ENCODE results near the gene NR4A2. TPM values are rescaled to one million over a fixed set of nuclear protein-coding genes. Genes with fewer than 3 reads are reported as not detected.

The NR4A2 gene
- total RNA-seq, 1 donor from 2014 or later: 24.0 TPM

GRCh38 chr2:156346731-156347130 is 14.2 kb upstream of the NR4A2 start:
- Mint-ChIP-seq H3K27ac (no peak overlapping the region), H3K36me3 (ENCODE audit: low read depth) (no peaks in the 10 kb centered on the region), H3K4me3 (ENCODE audit: low read depth) (no peak overlapping the region), H3K27me3 (ENCODE audit: low read depth) (no peaks in the 10 kb centered on the region), H3K9me3 (no peaks in the 10 kb centered on the region), H3K4me1 (ENCODE audit: low read depth) (peaks cover 24% of the 10 kb centered on the region)
- intact Hi-C loops (cut with micrococcal nuclease): no loop called here
- no peak for DNase-seq (ENCODE audit: low spot score)

DNA sequence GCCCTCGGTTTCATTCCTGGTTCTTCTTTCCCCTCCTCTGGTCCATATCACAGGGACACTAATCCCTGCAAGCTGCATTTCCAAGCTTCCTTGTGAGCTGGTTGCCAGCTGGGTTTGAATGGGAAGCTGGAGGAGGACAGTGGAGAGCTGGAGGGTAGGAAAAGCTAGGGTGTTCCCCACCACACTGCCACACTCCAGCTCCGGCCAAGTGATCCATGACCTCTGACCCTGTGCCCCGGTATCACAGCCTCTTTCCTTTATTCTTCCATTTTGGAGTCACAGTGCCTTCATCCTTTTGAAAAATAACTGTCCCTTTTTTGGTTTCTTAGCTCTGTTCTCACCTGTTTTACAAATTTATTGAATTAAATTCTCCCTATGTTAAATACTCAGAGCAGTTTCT is 13.1 kb upstream of the NR4A2 start:
- intact Hi-C loops (cut with micrococcal nuclease): no loop called here
- Mint-ChIP-seq H3K9me3 (no peaks in the 10 kb centered on the region), H3K27me3 (ENCODE audit: low read depth) (no peaks in the 10 kb centered on the region)

GRCh38 chr2:156343940-156344301 is 11.4 kb upstream of the NR4A2 start:
- peak overlapping the region; percentile 82 for H3K4me3 Mint-ChIP-seq (ENCODE audit: low read depth)
- H3K9me3 Mint-ChIP-seq: no peaks in the 10 kb centered on the region
- H3K4me1 Mint-ChIP-seq (ENCODE audit: low read depth): peaks cover 43% of the 10 kb centered on the region
- peak overlapping the region; percentile 96 for H3K27ac Mint-ChIP-seq
- intact Hi-C loops (cut with micrococcal nuclease): loop anchor here (1.0 to 5.0 kb wide), 4 partner anchors 36 to 1123 kb away; partner anchors contain the start of genes CYTIP and GPD2
- peaks cover 5% of the 10 kb centered on the region for H3K36me3 Mint-ChIP-seq (ENCODE audit: low read depth)
- no peaks in the 10 kb centered on the region for H3K27me3 Mint-ChIP-seq (ENCODE audit: low read depth)
- no peak for DNase-seq (ENCODE audit: low spot score)

More for the DNA sequence above, 13.1 kb upstream of the NR4A2 start:
- H3K4me1 Mint-ChIP-seq (ENCODE audit: low read depth): peaks cover 30% of the 10 kb centered on the region
- no peak overlapping the region for H3K27ac Mint-ChIP-seq
- DNase-seq (ENCODE audit: low spot score): no peak
- no peak overlapping the region for H3K4me3 Mint-ChIP-seq (ENCODE audit: low read depth)
- H3K36me3 Mint-ChIP-seq (ENCODE audit: low read depth): no peaks in the 10 kb centered on the region

- Mint-ChIP-seq H3K27me3 (ENCODE audit: low read depth) (no peaks in the 10 kb centered on the region), H3K36me3 (ENCODE audit: low read depth) (peaks cover 11% of the 10 kb centered on the region), H3K4me3 (ENCODE audit: low read depth) (peak overlapping the region; percentile 82), H3K4me1 (ENCODE audit: low read depth) (peaks cover 48% of the 10 kb centered on the region), H3K27ac (peak overlapping the region; percentile 96), H3K9me3 (no peaks in the 10 kb centered on the region)
- intact Hi-C loops (cut with micrococcal nuclease): loop anchor here (1.0 to 5.0 kb wide), 3 partner anchors 93 to 1124 kb away; partner anchors contain the start of genes CYTIP and GPD2
- DNase-seq (ENCODE audit: low spot score): no peak
Measured at GRCh38 chr2:156343096-156343939, 10.8 kb upstream of the NR4A2 start.

GRCh38 chr2:156342254-156343095 is 10.0 kb upstream of the NR4A2 start:
- H3K4me3 Mint-ChIP-seq (ENCODE audit: low read depth): peak overlapping the region; percentile 87
- H3K36me3 Mint-ChIP-seq (ENCODE audit: low read depth): peaks cover 11% of the 10 kb centered on the region
- no peaks in the 10 kb centered on the region for H3K27me3 Mint-ChIP-seq (ENCODE audit: low read depth)
- no peaks in the 10 kb centered on the region for H3K9me3 Mint-ChIP-seq
- H3K27ac Mint-ChIP-seq: peak overlapping the region; percentile 96
- intact Hi-C loops (cut with micrococcal nuclease): loop anchor here (1.0 to 5.0 kb wide), 3 partner anchors 94 to 1125 kb away; partner anchors contain the start of genes CYTIP and GPD2
- peaks cover 48% of the 10 kb centered on the region for H3K4me1 Mint-ChIP-seq (ENCODE audit: low read depth)
- peak; percentile 87 for DNase-seq (ENCODE audit: low spot score)

DNA sequence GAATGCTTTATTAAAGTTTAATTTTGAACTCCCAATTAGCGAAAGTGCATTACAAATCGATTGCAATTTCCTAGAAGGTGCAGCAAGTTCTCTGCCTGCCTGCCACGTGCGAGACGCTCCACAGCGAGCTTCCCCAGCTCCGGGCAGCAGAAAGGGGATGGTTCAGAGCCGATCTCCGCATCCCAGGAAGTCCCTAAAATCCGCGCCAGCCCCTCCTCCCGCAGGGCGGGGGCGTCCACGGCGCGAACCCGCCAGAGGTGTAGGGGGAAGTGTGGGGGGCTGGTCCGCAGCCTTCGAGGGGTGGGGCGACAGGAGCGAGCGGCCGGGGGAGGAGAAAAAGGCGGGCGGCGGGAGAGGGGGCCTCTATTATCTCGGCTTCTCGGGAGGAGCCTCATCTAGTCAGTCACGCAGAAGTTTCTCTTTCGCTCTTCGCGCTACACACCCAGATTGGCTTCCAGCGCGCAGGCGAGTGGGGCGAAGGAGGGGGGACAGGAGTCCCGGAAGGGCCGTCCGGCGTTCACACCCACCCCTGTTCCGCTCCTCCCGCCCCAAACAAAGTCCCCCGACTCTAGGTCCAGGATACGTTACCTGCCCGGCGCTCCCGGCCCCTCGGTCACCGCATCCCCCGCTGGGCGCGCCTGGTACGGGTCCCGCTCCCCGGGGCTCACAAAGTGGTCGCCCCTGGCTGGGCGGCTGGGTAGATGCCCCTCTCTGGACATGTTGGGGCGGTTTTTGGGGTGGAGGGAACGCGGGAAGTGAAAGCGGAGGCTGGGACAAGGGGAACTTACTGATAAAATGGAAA is 9.1 kb upstream of the NR4A2 start:
- Mint-ChIP-seq H3K27me3 (ENCODE audit: low read depth) (no peaks in the 10 kb centered on the region), H3K4me1 (ENCODE audit: low read depth) (peaks cover 48% of the 10 kb centered on the region), H3K4me3 (ENCODE audit: low read depth) (peak overlapping the region; percentile 87), H3K9me3 (no peaks in the 10 kb centered on the region), H3K36me3 (ENCODE audit: low read depth) (peaks cover 11% of the 10 kb centered on the region), H3K27ac (peak overlapping the region; percentile 94)
- intact Hi-C loops (cut with micrococcal nuclease): loop anchor here (1.0 to 5.0 kb wide), 6 partner anchors 8 to 1126 kb away; partner anchors contain the start of gene CYTIP
- peak; percentile 88 for DNase-seq (ENCODE audit: low spot score)

DNA sequence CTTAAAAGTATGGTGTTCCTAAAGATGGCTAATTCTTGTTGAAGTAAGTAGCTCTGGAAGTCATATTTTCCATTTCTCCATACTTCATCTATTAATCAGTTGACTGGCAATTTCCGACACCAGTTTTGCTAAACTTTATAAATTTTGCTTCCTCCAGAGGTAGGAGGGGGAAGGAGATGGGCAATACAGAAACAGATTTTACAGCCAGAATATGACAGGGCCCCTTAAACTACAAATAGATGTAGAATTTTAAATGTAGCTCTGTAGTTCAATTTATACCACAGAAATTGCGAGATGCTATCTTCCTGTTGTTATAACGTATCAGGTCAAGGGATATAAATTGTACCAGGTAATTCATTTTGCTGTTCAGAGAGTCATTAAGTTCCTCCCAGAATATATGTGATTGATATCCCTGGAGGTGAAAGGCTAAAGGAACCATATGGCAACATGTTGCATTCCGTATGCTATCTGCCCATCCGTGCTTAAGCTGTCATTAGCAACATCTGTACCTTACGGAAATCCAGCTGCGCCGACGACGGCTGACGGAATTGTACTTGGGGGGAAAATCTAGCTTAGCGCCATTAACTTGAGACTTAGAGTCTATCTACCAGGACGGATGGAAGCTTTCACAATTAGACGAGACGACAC is 8.4 kb upstream of the NR4A2 start:
- intact Hi-C loops (cut with micrococcal nuclease): loop anchor here (1.0 to 5.0 kb wide), 6 partner anchors 8 to 1126 kb away; partner anchors contain the start of gene CYTIP
- no peaks in the 10 kb centered on the region for H3K9me3 Mint-ChIP-seq
- H3K4me1 Mint-ChIP-seq (ENCODE audit: low read depth): peaks cover 50% of the 10 kb centered on the region

GRCh38 chr2:156340377-156340776 is 7.9 kb upstream of the NR4A2 start:
- H3K27me3 Mint-ChIP-seq (ENCODE audit: low read depth): no peaks in the 10 kb centered on the region
- peaks cover 11% of the 10 kb centered on the region for H3K36me3 Mint-ChIP-seq (ENCODE audit: low read depth)
- H3K27ac Mint-ChIP-seq: peak overlapping the region; percentile 94
- H3K4me3 Mint-ChIP-seq (ENCODE audit: low read depth): peak overlapping the region; percentile 87
- DNase-seq (ENCODE audit: low spot score): no peak
- H3K4me1 Mint-ChIP-seq (ENCODE audit: low read depth): peaks cover 55% of the 10 kb centered on the region
- H3K9me3 Mint-ChIP-seq: no peaks in the 10 kb centered on the region
- intact Hi-C loops (cut with micrococcal nuclease): loop anchor here (2.0 to 5.0 kb wide), 3 partner anchors 920 to 1127 kb away; partner anchors contain the start of gene CYTIP

More for the DNA sequence above, 8.4 kb upstream of the NR4A2 start:
- DNase-seq (ENCODE audit: low spot score): no peak
- Mint-ChIP-seq H3K4me3 (ENCODE audit: low read depth) (peak overlapping the region; percentile 87), H3K36me3 (ENCODE audit: low read depth) (peaks cover 11% of the 10 kb centered on the region), H3K27ac (peak overlapping the region; percentile 94), H3K27me3 (ENCODE audit: low read depth) (no peaks in the 10 kb centered on the region)

DNA sequence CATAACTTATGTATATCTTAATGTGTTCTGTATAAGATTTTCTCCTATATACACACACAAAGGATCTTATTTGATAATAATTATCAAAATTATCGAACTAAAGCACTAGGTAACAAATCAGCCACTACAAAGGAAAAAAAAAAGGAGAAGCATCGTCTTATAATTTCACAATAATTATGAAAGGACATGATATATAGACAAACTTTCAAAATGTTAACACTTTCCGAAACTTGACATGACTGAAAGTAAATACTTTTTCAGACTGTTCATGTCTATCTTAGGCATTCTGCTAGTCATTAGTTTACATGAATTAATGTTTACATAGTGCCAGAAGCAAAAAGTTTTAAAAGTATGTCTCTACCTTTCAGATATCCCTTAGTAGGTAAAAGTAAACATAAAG is 7.3 kb upstream of the NR4A2 start:
- intact Hi-C loops (cut with micrococcal nuclease): loop anchor here (2.0 to 10.0 kb wide), 5 partner anchors 921 to 1555 kb away; partner anchors contain the start of gene CYTIP
- Mint-ChIP-seq H3K4me1 (ENCODE audit: low read depth) (peaks cover 57% of the 10 kb centered on the region), H3K27me3 (ENCODE audit: low read depth) (no peaks in the 10 kb centered on the region), H3K36me3 (ENCODE audit: low read depth) (peaks cover 11% of the 10 kb centered on the region), H3K4me3 (ENCODE audit: low read depth) (peak overlapping the region; percentile 87), H3K27ac (peak overlapping the region; percentile 73), H3K9me3 (no peaks in the 10 kb centered on the region)
- DNase-seq (ENCODE audit: low spot score): no peak

GRCh38 chr2:156339110-156339847 is 6.8 kb upstream of the NR4A2 start:
- Mint-ChIP-seq H3K27ac (peak overlapping the region; percentile 73), H3K4me1 (ENCODE audit: low read depth) (peaks cover 51% of the 10 kb centered on the region), H3K27me3 (ENCODE audit: low read depth) (no peaks in the 10 kb centered on the region), H3K36me3 (ENCODE audit: low read depth) (peaks cover 11% of the 10 kb centered on the region), H3K4me3 (ENCODE audit: low read depth) (peak overlapping the region; percentile 44), H3K9me3 (no peaks in the 10 kb centered on the region)
- intact Hi-C loops (cut with micrococcal nuclease): loop anchor here (10.0 kb wide), 2 partner anchors 1076 to 1556 kb away; no protein-coding TSS in a partner anchor
- no peak for DNase-seq (ENCODE audit: low spot score)

GRCh38 chr2:156338578-156338977 is 6.1 kb upstream of the NR4A2 start:
- DNase-seq (ENCODE audit: low spot score): no peak
- H3K4me1 Mint-ChIP-seq (ENCODE audit: low read depth): peaks cover 48% of the 10 kb centered on the region
- H3K27ac Mint-ChIP-seq: no peak overlapping the region
- no peak overlapping the region for H3K4me3 Mint-ChIP-seq (ENCODE audit: low read depth)
- H3K27me3 Mint-ChIP-seq (ENCODE audit: low read depth): no peaks in the 10 kb centered on the region
- H3K9me3 Mint-ChIP-seq: no peaks in the 10 kb centered on the region
- intact Hi-C loops (cut with micrococcal nuclease): loop anchor here (10.0 kb wide), 2 partner anchors 1076 to 1556 kb away; no protein-coding TSS in a partner anchor
- H3K36me3 Mint-ChIP-seq (ENCODE audit: low read depth): peaks cover 11% of the 10 kb centered on the region

All from activated T-helper 2 cell treated with anti-CD3 and anti-CD28 coated beads, Interferon-gamma antibody, Interleukin-2, Interleukin-4, amounts not matched to agents 10 μg/mL and 5 μg/mL and 100 μg/mL, durations not matched to agents 14 hours and 24 hours and 36 hours (primary cell).